AG08396 (cell line): Measurements from ENCODE around the gene SLC1A3.
A peak's percentile ranks its signal among the peaks of the same experiment; 100 is the strongest.

Experiments
- DNase-seq: peaks from one replicate; pipeline ENCODE4 v3.0.0; 2012; ENCODE audit warnings: low spot score, mixed read lengths

Gene SLC1A3

DNA sequence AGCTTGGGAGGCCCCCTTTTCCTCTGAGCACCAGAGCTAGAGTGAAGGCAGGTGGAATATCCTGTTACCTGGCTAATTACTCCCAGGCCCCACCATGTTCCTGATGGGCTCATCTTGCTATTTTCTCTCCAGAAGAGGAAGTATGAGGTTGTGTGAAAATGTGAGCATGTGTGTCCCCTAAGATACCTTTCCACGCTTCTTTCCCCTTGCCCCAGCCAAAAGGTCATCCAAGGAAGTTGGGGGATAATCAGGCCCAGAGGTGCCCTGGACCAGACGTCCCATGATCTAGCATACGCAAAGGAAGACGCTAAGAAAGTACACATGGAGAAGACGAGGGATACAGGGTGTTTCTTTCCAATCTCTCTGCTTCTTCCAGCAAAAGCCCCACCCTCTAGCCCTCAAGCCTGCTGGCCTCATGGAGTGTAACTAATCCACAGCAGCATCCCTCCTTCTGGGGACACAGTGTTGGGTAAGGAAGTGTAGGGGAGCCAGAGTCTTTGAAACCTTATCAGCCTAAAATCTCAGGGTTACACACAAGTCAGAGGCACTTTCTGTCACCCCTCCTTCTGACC is 115.3 kb downstream of the SLC1A3 start:
- DNase-seq, result no peak

DNA sequence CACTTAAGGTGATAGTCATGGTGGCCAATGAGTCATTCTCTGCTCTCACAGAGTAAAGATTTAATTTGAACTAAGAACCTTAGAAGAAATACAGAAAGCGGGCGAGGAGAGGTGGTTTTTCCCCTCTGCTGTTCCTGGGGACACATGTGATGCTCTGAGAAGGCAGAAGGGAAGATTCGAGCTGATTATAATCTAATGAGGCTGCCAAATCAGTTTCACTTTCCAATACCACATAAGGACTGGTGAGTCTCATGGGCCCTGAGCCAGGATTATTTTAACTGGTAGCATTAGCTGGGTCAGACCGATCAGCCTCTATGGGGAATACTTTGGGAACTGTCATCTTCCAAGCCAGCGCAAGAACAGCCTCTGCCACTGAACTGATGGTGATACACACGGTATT is 116.5 kb downstream of the SLC1A3 start:
- DNase-seq, result no peak

DNA sequence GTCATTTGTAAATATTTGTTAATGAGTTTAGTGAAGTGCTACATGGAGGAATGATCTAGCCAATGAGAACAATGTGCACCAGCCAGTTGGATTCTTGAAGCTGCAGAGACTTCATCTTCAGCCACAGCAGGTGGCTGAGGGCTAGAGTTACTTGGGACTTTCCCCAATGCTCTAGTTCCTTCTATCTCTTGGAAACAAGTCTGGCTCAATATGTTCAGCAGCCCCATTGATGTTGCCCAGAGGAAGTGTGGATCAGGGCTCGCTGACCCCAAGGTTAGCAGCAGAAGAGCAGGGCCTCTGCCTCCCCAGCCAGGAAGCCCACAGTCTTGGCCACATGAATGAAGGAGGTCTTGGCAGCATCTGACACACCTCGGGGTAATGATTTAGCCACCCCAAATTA is 117.5 kb downstream of the SLC1A3 start:
- no peak for DNase-seq

- DNase-seq, result no peak
Observed at GRCh38 chr5:36724467-36725332, 118.3 kb downstream of the SLC1A3 start.

- DNase-seq, result no peak
Observed at GRCh38 chr5:36726317-36726716, 119.9 kb downstream of the SLC1A3 start.

DNA sequence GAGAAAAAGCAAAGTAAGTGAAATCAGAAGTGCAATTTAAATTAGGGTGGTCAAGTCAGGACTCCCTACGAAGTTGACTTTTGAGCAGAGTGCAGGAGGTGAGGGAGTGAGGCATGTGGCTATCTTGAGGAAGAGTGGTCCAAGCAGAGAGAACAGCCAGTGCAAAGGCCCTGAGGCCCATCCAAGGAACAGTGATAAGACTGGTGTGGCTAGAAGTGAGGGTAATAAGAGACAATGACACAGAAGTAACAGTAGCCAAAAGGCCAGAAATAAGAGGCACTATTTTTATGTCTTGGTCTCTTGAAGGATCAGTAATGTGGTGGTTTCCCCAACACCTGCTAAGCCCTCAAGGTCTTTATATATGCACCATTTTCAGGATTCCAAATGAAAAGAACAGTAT is 120.4 kb downstream of the SLC1A3 start:
- DNase-seq, result no peak

- DNase-seq, result peak; percentile 55
Observed at GRCh38 chr5:36728697-36729543, 122.5 kb downstream of the SLC1A3 start.

GRCh38 chr5:36730537-36731216 is 124.3 kb downstream of the SLC1A3 start:
- DNase-seq, result no peak

DNA sequence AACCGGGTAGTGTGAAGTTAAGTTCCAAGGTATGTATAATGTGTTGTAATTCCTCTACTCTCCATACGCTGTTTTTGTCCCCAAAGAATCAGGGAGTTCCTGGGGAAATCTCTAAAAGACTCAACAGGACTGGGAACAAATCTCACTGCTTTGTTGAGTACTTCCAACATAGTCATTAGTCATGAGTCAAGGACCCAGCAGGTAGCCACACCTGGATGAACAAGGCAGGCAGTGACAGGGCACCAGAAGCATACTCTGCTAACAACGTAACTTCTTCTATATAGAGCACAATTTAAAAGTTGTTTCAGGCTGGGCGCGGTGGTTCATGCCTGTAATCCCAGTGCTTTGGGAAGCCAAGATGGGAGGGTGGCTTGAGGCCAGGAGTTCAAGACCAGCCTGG is 126.8 kb downstream of the SLC1A3 start:
- DNase-seq, result no peak

DNA sequence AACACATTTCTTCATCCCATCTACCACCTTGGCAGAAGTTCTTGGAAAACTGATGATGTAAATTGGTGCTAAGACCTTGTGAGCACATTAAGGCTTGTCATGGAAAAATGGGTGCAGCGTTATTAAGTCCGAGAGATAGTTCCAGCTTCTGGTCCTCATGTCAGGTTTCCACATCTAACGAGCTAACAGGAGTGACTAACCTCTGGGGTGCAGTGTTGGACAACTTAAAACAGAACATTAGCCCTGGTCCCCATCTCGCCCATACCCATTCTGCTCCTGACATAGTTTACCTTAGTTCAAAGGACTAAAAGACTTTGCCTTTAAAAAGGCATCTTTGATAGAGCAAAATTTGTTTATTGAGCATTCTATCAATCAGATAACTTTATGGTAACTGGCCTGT is 128.0 kb downstream of the SLC1A3 start:
- DNase-seq, result no peak

DNA sequence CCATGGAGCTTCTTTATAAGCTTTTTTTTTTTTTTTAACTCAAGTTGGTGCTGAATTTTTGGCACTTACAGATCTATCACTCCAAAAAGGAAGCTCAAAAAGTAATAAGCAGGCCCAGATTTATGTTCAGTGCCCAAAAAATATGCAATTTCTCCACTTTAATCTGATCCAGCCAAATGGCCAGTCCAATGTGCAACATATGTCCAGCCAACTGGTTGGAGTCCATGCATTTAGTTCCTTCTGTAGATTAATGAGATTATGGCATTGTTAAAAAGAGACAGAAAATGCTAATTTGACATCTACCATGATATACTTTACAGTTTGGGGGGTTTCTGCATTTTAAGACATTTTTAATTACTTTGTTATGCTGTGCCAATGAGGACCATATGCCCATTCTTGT is 129.5 kb downstream of the SLC1A3 start:
- DNase-seq, result no peak
